Adipocyte (in vitro differentiated cells): ENCODE data around the gene BICD1.
"Not testable (repeated sequence)": the region's sequence is repeated elsewhere in the genome, so short reads cannot be mapped to it uniquely, and the experiment has no call there.

Experiments used
- DNase-seq: peaks from one replicate; pipeline ENCODE4 v3.0.0-alpha.2; 2015; ENCODE audit warnings: low read depth
- H3K27me3 ChIP-seq: replicated peaks from 2 replicates; pipeline ENCODE4 v1.7.0; 2013; ENCODE audit warnings: mild to moderate bottlenecking, low read length, moderate library complexity; ENCODE audit not compliant: control insufficient read depth, insufficient read depth
- H3K36me3 ChIP-seq: 2 replicates; pipeline ENCODE4 v1.7.0; 2013; ENCODE audit warnings: low read length, mild to moderate bottlenecking, moderate library complexity; ENCODE audit not compliant: control insufficient read depth, insufficient read depth, severe bottlenecking
- H3K4me1 ChIP-seq: 2 replicates; pipeline ENCODE4 v1.7.0; 2013; ENCODE audit warnings: mild to moderate bottlenecking, low read length, moderate library complexity; ENCODE audit not compliant: control insufficient read depth, insufficient read depth
- H3K4me3 ChIP-seq: 2 replicates; pipeline ENCODE4 v1.7.0; 2013; ENCODE audit warnings: mild to moderate bottlenecking, low read length, moderate library complexity
- H3K9ac ChIP-seq: 2 replicates; pipeline ENCODE4 v1.7.0; 2013; ENCODE audit warnings: mild to moderate bottlenecking, low read length, moderate library complexity
- H3K9me3 ChIP-seq: 2 replicates; pipeline ENCODE4 v1.7.0; 2013; ENCODE audit warnings: mild to moderate bottlenecking, low read length, moderate library complexity; ENCODE audit not compliant: control insufficient read depth

BICD1 gene

GRCh38 chr12:32270818-32271710 is 164.4 kb downstream of the BICD1 start:
- Histone ChIP-seq H3K36me3 (no peaks in the 10 kb centered on the region), H3K9me3 (no peaks in the 10 kb centered on the region), H3K9ac (peak overlapping the region; percentile 59), H3K4me3 (no peak overlapping the region), H3K4me1 (peaks cover 11% of the 10 kb centered on the region), H3K27me3 (no peaks in the 10 kb centered on the region)
- DNase-seq = peak; percentile 50

- H3K36me3 ChIP-seq = no peaks in the 10 kb centered on the region
- no peak for DNase-seq
- H3K9me3 ChIP-seq = no peaks in the 10 kb centered on the region
- no peak overlapping the region for H3K4me3 ChIP-seq
- peaks cover 11% of the 10 kb centered on the region for H3K4me1 ChIP-seq
- H3K9ac ChIP-seq = no peak overlapping the region
- H3K27me3 ChIP-seq = no peaks in the 10 kb centered on the region
Measured at GRCh38 chr12:32272465-32272864, 165.8 kb downstream of the BICD1 start.

DNA sequence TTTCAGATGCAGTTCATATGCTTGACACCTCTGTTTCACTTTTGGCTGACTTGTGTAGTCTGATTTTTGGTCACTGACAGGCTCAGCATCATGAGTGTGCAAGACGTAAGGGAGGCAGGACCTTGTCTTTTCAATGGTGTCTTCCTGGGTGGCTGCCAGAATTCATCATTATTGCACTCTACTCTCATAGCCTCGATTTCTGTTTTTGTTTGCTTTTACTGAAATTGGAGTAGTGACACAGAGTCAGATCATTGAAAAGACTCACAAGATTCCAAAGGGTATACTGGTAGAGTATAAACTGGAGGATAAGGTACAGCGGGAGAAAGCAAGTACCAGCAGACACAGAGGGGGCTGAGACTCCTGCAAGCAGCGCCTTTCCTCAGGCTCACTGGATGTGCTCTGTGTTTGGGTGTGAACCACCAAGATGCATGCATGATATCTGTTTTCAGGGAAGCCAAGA is 166.4 kb downstream of the BICD1 start:
- DNase-seq = peak; percentile 22
- Histone ChIP-seq H3K36me3 (no peaks in the 10 kb centered on the region), H3K27me3 (no peaks in the 10 kb centered on the region), H3K9me3 (no peaks in the 10 kb centered on the region), H3K9ac (no peak overlapping the region), H3K4me3 (no peak overlapping the region), H3K4me1 (peaks cover 11% of the 10 kb centered on the region)

- no peaks in the 10 kb centered on the region for H3K9me3 ChIP-seq
- no peak overlapping the region for H3K9ac ChIP-seq
- no peak for DNase-seq
- H3K27me3 ChIP-seq = no peaks in the 10 kb centered on the region
- peaks cover 11% of the 10 kb centered on the region for H3K4me1 ChIP-seq
- H3K4me3 ChIP-seq = no peak overlapping the region
- no peaks in the 10 kb centered on the region for H3K36me3 ChIP-seq
Measured at GRCh38 chr12:32273712-32274111, 167.1 kb downstream of the BICD1 start.

GRCh38 chr12:32274665-32275064 is 168.0 kb downstream of the BICD1 start:
- Histone ChIP-seq H3K27me3 (no peaks in the 10 kb centered on the region), H3K9me3 (no peaks in the 10 kb centered on the region), H3K9ac (no peak overlapping the region), H3K4me1 (peaks cover 11% of the 10 kb centered on the region), H3K4me3 (no peak overlapping the region), H3K36me3 (no peaks in the 10 kb centered on the region)
- no peak for DNase-seq

DNA sequence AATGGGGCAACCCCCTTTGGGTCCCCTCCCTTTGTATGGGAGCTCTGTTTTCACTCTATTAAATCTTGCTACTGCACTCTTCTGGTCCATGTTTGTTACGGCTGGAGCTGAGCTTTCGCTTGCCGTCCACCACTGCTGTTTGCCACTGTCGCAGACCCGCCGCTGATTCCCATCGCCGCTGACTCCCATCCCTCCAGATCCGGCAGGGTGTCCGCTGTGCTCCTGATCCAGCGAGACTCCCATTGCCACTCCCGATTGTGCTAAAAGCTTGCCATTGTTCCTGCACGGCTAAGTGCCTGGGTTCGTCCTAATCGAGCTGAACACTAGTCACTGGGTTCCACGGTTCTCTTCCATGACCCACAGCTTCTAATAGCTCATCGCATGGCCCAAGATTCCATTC is 168.9 kb downstream of the BICD1 start:
- H3K27me3 ChIP-seq, H3K4me3 ChIP-seq, H3K9me3 ChIP-seq, DNase-seq, H3K9ac ChIP-seq, H3K36me3 ChIP-seq: not testable (repeated sequence)
- H3K4me1 ChIP-seq = peaks cover 11% of the 10 kb centered on the region

GRCh38 chr12:32277774-32278173 is 171.1 kb downstream of the BICD1 start:
- DNase-seq = no peak
- H3K9me3 ChIP-seq = no peaks in the 10 kb centered on the region
- no peak overlapping the region for H3K9ac ChIP-seq
- H3K4me3 ChIP-seq = no peak overlapping the region
- H3K36me3 ChIP-seq = no peaks in the 10 kb centered on the region
- no peaks in the 10 kb centered on the region for H3K4me1 ChIP-seq
- H3K27me3 ChIP-seq = no peaks in the 10 kb centered on the region

DNA sequence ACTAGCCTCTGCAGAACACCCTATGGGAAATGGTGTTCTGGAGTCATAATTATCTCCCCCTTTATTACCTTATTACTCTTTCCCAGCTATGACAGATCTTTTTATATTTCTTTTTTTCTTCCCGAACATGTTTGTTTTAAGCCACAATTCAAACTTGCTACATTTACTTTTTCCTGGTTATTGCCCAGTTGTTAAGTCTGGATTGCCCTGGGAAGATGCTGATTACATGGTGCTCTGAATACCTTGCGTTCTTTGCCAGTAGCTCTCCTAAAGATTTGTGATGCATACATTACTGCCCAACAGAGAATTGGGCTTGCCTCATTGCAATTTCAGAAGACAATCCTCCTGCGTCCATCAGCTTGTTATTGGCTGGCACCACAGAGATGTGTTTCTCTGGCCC is 174.5 kb downstream of the BICD1 start:
- no peak for DNase-seq
- no peak overlapping the region for H3K9ac ChIP-seq
- no peaks in the 10 kb centered on the region for H3K9me3 ChIP-seq
- H3K36me3 ChIP-seq = no peaks in the 10 kb centered on the region
- no peaks in the 10 kb centered on the region for H3K4me1 ChIP-seq
- H3K27me3 ChIP-seq = no peaks in the 10 kb centered on the region
- H3K4me3 ChIP-seq = no peak overlapping the region

- H3K9ac ChIP-seq = no peak overlapping the region
- H3K27me3 ChIP-seq = no peaks in the 10 kb centered on the region
- H3K9me3 ChIP-seq = no peaks in the 10 kb centered on the region
- no peak overlapping the region for H3K4me3 ChIP-seq
- DNase-seq = no peak
- no peaks in the 10 kb centered on the region for H3K36me3 ChIP-seq
- no peaks in the 10 kb centered on the region for H3K4me1 ChIP-seq
Measured at GRCh38 chr12:32284561-32284960, 177.9 kb downstream of the BICD1 start.

GRCh38 chr12:32285021-32285420 is 178.4 kb downstream of the BICD1 start:
- H3K9me3 ChIP-seq = no peaks in the 10 kb centered on the region

DNA sequence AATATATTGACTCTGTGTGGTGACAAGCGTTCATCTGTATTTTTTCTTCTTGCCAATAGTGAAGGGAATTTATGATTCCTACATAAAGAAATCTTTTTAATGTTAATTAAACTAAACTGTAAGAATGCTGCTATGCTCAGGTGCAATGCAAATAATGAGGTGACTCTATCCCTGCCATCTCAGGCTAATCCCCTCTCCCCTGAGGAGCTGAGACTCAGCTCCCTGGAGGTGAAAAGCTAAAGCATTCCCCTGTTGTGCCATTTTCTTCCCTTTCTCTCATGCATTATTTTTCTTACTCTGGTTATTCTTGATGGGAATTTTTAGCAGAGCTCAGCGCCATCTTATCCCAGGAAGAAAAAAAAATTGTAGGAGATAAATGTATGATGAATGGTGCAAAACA is 178.8 kb downstream of the BICD1 start:
- H3K4me3 ChIP-seq = no peak overlapping the region
- no peaks in the 10 kb centered on the region for H3K36me3 ChIP-seq
- no peak for DNase-seq
- no peaks in the 10 kb centered on the region for H3K9me3 ChIP-seq
- no peaks in the 10 kb centered on the region for H3K27me3 ChIP-seq
- peaks cover 4% of the 10 kb centered on the region for H3K4me1 ChIP-seq
- H3K9ac ChIP-seq = no peak overlapping the region

More at GRCh38 chr12:32285021-32285420, 178.4 kb downstream of the BICD1 start:
- DNase-seq = no peak
- Histone ChIP-seq H3K27me3 (no peaks in the 10 kb centered on the region), H3K36me3 (no peaks in the 10 kb centered on the region), H3K4me3 (no peak overlapping the region), H3K4me1 (no peaks in the 10 kb centered on the region), H3K9ac (no peak overlapping the region)
